WTC11 (cell line): ENCODE results near the gene ZNF492. TPM values are rescaled to one million over a fixed set of nuclear protein-coding genes. Genes with fewer than 3 reads are reported as not detected.

ENCODE experiments used
- ATAC-seq: fragments of 200-7000 bp; cut with Tn5 transposase; 2 replicates; pipeline ENCODE4 v1.10.0; 2021; ENCODE audit warnings: mild to moderate bottlenecking, moderate library complexity
- CTCF ChIA-PET: fragments of 300-600 bp; sonication (Branson Sonifier 250); formaldehyde crosslinking; loops from one replicate; lab custom pipeline; 2021; ENCODE audit warnings: antibody characterized with exemption; lab: Charles Lee
- POLR2A ChIA-PET: fragments of 350-600 bp; sonication (Branson Sonifier 250); formaldehyde crosslinking; loops from one replicate; lab custom pipeline; 2021; ENCODE audit warnings: antibody characterized with exemption; lab: Charles Lee
- DNase-seq: peaks from one replicate; pipeline ENCODE4 v3.0.0; 2021; ENCODE audit warnings: low spot score
- H3K27ac Mint-ChIP-seq: 2 replicates; pipeline ENCODE4 v1.8.0; 2021; ENCODE audit warnings: mixed read lengths
- H3K27me3 Mint-ChIP-seq: 2 replicates; pipeline ENCODE4 v1.8.0; 2021; ENCODE audit warnings: low read depth, mild to moderate bottlenecking, moderate library complexity, mixed read lengths
- H3K36me3 Mint-ChIP-seq: 2 replicates; pipeline ENCODE4 v1.8.0; 2021; ENCODE audit warnings: mixed read lengths
- H3K4me1 Mint-ChIP-seq: 2 replicates; pipeline ENCODE4 v1.8.0; 2022; ENCODE audit warnings: mixed read lengths
- H3K4me3 Mint-ChIP-seq: 2 replicates; pipeline ENCODE4 v1.8.0; 2021; ENCODE audit warnings: mild to moderate bottlenecking, moderate library complexity, mixed read lengths
- H3K9me3 Mint-ChIP-seq: 2 replicates; pipeline ENCODE4 v1.8.0; 2021; ENCODE audit warnings: mixed read lengths
- ETV6 ChIP-seq: sonication (generic); formaldehyde crosslinking; IDR thresholded peaks from 2 replicates; pipeline ENCODE4 v1.8.1; 2022; ENCODE audit warnings: mild to moderate bottlenecking, missing genetic modification reagents
- FOXK1 ChIP-seq: sonication (generic); formaldehyde crosslinking; IDR thresholded peaks from 2 replicates; pipeline ENCODE4 v1.8.0; 2022; ENCODE audit warnings: mild to moderate bottlenecking, moderate library complexity, missing genetic modification reagents
- GRHL2 ChIP-seq: fragments of 250-450 bp; sonication (Bioruptor Pico); IDR thresholded peaks from 2 replicates; pipeline ENCODE4 v1.8.0; 2022; ENCODE audit warnings: mild to moderate bottlenecking, moderate library complexity; ENCODE audit not compliant: insufficient replicate concordance, severe bottlenecking
- JUN ChIP-seq: sonication (generic); formaldehyde crosslinking; IDR thresholded peaks from 2 replicates; pipeline ENCODE4 v1.8.0; 2023; ENCODE audit warnings: mild to moderate bottlenecking, missing genetic modification reagents
- MXD4 ChIP-seq: fragments of 250-450 bp; sonication (Bioruptor Pico); IDR thresholded peaks from 2 replicates; pipeline ENCODE4 v1.8.0; 2021; ENCODE audit warnings: mild to moderate bottlenecking, moderate library complexity, borderline replicate concordance
- SP1 ChIP-seq: sonication (generic); formaldehyde crosslinking; conservative IDR thresholded peaks from 2 replicates; pipeline ENCODE4 v1.8.1; 2022; ENCODE audit warnings: missing genetic modification reagents
- ZNF121 ChIP-seq: sonication (generic); formaldehyde crosslinking; IDR thresholded peaks from 2 replicates; pipeline ENCODE4 v1.8.0; 2023; ENCODE audit warnings: missing genetic modification reagents
- ZNF416 ChIP-seq: fragments of 250-450 bp; sonication (Bioruptor Pico); IDR thresholded peaks from 2 replicates; pipeline ENCODE4 v1.9.0; 2021; ENCODE audit warnings: mild to moderate bottlenecking, inconsistent platforms
- ZNF671 ChIP-seq: fragments of 250-450 bp; sonication (Bioruptor Pico); IDR thresholded peaks from 2 replicates; pipeline ENCODE4 v1.8.0; 2021; ENCODE audit warnings: mild to moderate bottlenecking
- total RNA-seq: library from RNA; stranded (reverse); gene quantifications from 3 replicates; pipeline ENCODE4 v1.2.3, GENCODE V29; 2021
- TF ChIP-seq, protein P1 (sequence below): sonication (generic); formaldehyde crosslinking; IDR thresholded peaks from 2 replicates; pipeline ENCODE4 v1.8.1; 2022; ENCODE audit warnings: missing genetic modification reagents, borderline replicate concordance
- TF ChIP-seq, protein P2 (sequence below): sonication (generic); formaldehyde crosslinking; IDR thresholded peaks from 2 replicates; pipeline ENCODE4 v1.8.1; 2023; ENCODE audit warnings: mild to moderate bottlenecking, missing genetic modification reagents
- TF ChIP-seq, protein P3 (sequence below): sonication (generic); formaldehyde crosslinking; IDR thresholded peaks from 2 replicates; pipeline ENCODE4 v1.8.0; 2022; ENCODE audit warnings: mild to moderate bottlenecking, missing genetic modification reagents
- TF ChIP-seq, protein P4 (sequence below): sonication (generic); formaldehyde crosslinking; IDR thresholded peaks from 2 replicates; pipeline ENCODE4 v1.8.1; 2023; ENCODE audit warnings: mild to moderate bottlenecking, missing genetic modification reagents
- TF ChIP-seq, protein P5 (sequence below): sonication (generic); formaldehyde crosslinking; IDR thresholded peaks from 2 replicates; pipeline ENCODE4 v1.8.0; 2022; ENCODE audit warnings: missing genetic modification reagents
- TF ChIP-seq, protein P6 (sequence below): fragments of 250-450 bp; sonication (Bioruptor Pico); IDR thresholded peaks from 2 replicates; pipeline ENCODE4 v2.1.2; 2022; ENCODE audit warnings: mild to moderate bottlenecking, moderate library complexity
- TF ChIP-seq, protein P7 (sequence below): sonication (generic); formaldehyde crosslinking; IDR thresholded peaks from 2 replicates; pipeline ENCODE4 v1.8.0; 2023; ENCODE audit warnings: mild to moderate bottlenecking, missing genetic modification reagents
- TF ChIP-seq, protein P8 (sequence below): sonication (generic); formaldehyde crosslinking; IDR thresholded peaks from 2 replicates; pipeline ENCODE4 v1.8.1; 2023; ENCODE audit warnings: mild to moderate bottlenecking, missing genetic modification reagents, moderate library complexity
- TF ChIP-seq, protein P9 (sequence below): fragments of 250-450 bp; sonication (Bioruptor Pico); IDR thresholded peaks from 2 replicates; pipeline ENCODE4 v1.9.0; 2021; ENCODE audit warnings: mild to moderate bottlenecking

The ZNF492 gene
- total RNA-seq, 1 experiment from 2014 or later = 0.17 TPM

DNA sequence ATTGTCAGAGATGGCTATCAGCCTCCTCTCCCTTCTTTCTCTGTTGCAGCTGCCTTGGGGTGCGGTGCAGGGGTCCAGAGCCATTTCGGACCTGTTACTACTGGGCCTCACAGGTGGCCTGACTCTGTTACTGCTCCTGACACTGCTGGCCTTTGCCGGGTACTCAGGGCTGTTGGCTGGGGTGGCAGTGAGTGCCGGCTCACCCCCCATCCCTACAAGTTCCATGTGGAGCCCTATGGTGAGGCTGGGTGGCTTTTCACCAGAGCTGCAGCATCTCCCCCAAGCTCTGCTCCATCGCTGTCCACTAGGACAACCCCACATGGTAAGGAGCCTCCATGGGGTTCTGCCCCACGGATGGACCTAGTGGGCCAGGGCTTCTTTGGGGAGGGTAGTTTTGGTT, 13.7 kb upstream of the ZNF492 start:
- Mint-ChIP-seq H3K9me3 (peaks cover 42% of the 10 kb centered on the region), H3K36me3 (peaks cover 44% of the 10 kb centered on the region), H3K4me3 (no peak overlapping the region), H3K4me1 (no peaks in the 10 kb centered on the region), H3K27me3 (peaks cover 3% of the 10 kb centered on the region; the same call in 1 of the 2 replicates), H3K27ac (no peak overlapping the region)
- DNase-seq (no peak), ATAC-seq (no peak)
- TF ChIP-seq GRHL2 (CRISPR knock-in tag) = no peak
- no peak for TF ChIP-seq MXD4
- TF ChIP-seq, protein P1, sequence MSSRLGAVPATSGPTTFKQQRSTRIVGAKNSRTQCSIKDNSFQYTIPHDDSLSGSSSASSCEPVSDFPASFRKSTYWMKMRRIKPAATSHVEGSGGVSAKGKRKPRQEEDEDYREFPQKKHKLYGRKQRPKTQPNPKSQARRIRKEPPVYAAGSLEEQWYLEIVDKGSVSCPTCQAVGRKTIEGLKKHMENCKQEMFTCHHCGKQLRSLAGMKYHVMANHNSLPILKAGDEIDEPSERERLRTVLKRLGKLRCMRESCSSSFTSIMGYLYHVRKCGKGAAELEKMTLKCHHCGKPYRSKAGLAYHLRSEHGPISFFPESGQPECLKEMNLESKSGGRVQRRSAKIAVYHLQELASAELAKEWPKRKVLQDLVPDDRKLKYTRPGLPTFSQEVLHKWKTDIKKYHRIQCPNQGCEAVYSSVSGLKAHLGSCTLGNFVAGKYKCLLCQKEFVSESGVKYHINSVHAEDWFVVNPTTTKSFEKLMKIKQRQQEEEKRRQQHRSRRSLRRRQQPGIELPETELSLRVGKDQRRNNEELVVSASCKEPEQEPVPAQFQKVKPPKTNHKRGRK = no peak
- TF ChIP-seq, protein P2, sequence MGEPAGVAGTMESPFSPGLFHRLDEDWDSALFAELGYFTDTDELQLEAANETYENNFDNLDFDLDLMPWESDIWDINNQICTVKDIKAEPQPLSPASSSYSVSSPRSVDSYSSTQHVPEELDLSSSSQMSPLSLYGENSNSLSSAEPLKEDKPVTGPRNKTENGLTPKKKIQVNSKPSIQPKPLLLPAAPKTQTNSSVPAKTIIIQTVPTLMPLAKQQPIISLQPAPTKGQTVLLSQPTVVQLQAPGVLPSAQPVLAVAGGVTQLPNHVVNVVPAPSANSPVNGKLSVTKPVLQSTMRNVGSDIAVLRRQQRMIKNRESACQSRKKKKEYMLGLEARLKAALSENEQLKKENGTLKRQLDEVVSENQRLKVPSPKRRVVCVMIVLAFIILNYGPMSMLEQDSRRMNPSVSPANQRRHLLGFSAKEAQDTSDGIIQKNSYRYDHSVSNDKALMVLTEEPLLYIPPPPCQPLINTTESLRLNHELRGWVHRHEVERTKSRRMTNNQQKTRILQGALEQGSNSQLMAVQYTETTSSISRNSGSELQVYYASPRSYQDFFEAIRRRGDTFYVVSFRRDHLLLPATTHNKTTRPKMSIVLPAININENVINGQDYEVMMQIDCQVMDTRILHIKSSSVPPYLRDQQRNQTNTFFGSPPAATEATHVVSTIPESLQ (CRISPR knock-in tag) = no peak
- TF ChIP-seq ZNF121 (CRISPR knock-in tag) = no peak
- no peak for TF ChIP-seq JUN (CRISPR knock-in tag)
- TF ChIP-seq ETV6 = no peak
- TF ChIP-seq, protein P3, sequence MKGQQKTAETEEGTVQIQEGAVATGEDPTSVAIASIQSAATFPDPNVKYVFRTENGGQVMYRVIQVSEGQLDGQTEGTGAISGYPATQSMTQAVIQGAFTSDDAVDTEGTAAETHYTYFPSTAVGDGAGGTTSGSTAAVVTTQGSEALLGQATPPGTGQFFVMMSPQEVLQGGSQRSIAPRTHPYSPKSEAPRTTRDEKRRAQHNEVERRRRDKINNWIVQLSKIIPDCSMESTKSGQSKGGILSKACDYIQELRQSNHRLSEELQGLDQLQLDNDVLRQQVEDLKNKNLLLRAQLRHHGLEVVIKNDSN = no peak
- TF ChIP-seq, protein P4, sequence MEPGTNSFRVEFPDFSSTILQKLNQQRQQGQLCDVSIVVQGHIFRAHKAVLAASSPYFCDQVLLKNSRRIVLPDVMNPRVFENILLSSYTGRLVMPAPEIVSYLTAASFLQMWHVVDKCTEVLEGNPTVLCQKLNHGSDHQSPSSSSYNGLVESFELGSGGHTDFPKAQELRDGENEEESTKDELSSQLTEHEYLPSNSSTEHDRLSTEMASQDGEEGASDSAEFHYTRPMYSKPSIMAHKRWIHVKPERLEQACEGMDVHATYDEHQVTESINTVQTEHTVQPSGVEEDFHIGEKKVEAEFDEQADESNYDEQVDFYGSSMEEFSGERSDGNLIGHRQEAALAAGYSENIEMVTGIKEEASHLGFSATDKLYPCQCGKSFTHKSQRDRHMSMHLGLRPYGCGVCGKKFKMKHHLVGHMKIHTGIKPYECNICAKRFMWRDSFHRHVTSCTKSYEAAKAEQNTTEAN (CRISPR knock-in tag) = no peak
- TF ChIP-seq SP1 (CRISPR knock-in tag) = no peak
- no peak for TF ChIP-seq FOXK1 (CRISPR knock-in tag)
- TF ChIP-seq, protein P5, sequence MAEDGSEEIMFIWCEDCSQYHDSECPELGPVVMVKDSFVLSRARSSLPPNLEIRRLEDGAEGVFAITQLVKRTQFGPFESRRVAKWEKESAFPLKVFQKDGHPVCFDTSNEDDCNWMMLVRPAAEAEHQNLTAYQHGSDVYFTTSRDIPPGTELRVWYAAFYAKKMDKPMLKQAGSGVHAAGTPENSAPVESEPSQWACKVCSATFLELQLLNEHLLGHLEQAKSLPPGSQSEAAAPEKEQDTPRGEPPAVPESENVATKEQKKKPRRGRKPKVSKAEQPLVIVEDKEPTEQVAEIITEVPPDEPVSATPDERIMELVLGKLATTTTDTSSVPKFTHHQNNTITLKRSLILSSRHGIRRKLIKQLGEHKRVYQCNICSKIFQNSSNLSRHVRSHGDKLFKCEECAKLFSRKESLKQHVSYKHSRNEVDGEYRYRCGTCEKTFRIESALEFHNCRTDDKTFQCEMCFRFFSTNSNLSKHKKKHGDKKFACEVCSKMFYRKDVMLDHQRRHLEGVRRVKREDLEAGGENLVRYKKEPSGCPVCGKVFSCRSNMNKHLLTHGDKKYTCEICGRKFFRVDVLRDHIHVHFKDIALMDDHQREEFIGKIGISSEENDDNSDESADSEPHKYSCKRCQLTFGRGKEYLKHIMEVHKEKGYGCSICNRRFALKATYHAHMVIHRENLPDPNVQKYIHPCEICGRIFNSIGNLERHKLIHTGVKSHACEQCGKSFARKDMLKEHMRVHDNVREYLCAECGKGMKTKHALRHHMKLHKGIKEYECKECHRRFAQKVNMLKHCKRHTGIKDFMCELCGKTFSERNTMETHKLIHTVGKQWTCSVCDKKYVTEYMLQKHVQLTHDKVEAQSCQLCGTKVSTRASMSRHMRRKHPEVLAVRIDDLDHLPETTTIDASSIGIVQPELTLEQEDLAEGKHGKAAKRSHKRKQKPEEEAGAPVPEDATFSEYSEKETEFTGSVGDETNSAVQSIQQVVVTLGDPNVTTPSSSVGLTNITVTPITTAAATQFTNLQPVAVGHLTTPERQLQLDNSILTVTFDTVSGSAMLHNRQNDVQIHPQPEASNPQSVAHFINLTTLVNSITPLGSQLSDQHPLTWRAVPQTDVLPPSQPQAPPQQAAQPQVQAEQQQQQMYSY = no peak
- ChIA-PET POLR2A (no interaction called here), CTCF (no interaction called here)

DNA sequence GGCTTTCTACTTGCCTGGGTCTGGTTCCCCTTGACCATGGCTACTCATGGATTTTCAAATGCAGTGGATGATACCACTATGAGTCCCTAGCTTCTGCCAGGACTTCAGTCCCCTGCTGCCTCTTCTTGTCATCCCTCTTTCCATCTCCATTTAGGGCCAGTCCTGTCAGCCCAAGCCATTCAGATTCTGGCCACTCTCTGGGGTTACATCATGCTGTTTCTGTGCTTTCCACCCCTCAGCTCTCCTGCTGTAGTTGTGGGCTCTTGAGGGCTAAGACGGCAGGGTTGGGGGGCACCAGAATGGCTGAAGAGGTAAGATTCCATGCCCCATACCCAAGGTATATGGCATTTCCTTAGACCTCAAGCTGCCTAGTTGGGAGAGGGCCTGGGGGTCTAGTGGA, 13.2 kb upstream of the ZNF492 start:
- H3K36me3 Mint-ChIP-seq = peaks cover 42% of the 10 kb centered on the region
- H3K4me1 Mint-ChIP-seq = no peaks in the 10 kb centered on the region
- CTCF ChIA-PET = no interaction called here
- no peak overlapping the region for H3K27ac Mint-ChIP-seq
- POLR2A ChIA-PET = interaction anchor here (0.6 kb wide), 1 partner anchor 437 kb away, joined by 3 read pairs; no protein-coding TSS in a partner anchor
- no peak overlapping the region for H3K4me3 Mint-ChIP-seq
- H3K27me3 Mint-ChIP-seq = no peaks in the 10 kb centered on the region; the same call in 1 of the 2 replicates
- DNase-seq (no peak), ATAC-seq (no peak)
- peaks cover 42% of the 10 kb centered on the region for H3K9me3 Mint-ChIP-seq
- no peak for TF ChIP-seq ZNF671
- TF ChIP-seq, protein P6, sequence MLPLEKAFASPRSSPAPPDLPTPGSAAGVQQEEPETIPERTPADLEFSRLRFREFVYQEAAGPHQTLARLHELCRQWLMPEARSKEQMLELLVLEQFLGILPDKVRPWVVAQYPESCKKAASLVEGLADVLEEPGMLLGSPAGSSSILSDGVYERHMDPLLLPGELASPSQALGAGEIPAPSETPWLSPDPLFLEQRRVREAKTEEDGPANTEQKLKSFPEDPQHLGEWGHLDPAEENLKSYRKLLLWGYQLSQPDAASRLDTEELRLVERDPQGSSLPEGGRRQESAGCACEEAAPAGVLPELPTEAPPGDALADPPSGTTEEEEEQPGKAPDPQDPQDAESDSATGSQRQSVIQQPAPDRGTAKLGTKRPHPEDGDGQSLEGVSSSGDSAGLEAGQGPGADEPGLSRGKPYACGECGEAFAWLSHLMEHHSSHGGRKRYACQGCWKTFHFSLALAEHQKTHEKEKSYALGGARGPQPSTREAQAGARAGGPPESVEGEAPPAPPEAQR (CRISPR knock-in tag) = no peak
- TF ChIP-seq, protein P7, sequence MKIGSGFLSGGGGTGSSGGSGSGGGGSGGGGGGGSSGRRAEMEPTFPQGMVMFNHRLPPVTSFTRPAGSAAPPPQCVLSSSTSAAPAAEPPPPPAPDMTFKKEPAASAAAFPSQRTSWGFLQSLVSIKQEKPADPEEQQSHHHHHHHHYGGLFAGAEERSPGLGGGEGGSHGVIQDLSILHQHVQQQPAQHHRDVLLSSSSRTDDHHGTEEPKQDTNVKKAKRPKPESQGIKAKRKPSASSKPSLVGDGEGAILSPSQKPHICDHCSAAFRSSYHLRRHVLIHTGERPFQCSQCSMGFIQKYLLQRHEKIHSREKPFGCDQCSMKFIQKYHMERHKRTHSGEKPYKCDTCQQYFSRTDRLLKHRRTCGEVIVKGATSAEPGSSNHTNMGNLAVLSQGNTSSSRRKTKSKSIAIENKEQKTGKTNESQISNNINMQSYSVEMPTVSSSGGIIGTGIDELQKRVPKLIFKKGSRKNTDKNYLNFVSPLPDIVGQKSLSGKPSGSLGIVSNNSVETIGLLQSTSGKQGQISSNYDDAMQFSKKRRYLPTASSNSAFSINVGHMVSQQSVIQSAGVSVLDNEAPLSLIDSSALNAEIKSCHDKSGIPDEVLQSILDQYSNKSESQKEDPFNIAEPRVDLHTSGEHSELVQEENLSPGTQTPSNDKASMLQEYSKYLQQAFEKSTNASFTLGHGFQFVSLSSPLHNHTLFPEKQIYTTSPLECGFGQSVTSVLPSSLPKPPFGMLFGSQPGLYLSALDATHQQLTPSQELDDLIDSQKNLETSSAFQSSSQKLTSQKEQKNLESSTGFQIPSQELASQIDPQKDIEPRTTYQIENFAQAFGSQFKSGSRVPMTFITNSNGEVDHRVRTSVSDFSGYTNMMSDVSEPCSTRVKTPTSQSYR (CRISPR knock-in tag) = no peak
- TF ChIP-seq, protein P8, sequence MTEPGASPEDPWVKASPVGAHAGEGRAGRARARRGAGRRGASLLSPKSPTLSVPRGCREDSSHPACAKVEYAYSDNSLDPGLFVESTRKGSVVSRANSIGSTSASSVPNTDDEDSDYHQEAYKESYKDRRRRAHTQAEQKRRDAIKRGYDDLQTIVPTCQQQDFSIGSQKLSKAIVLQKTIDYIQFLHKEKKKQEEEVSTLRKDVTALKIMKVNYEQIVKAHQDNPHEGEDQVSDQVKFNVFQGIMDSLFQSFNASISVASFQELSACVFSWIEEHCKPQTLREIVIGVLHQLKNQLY = no peak
- TF ChIP-seq, protein P9, sequence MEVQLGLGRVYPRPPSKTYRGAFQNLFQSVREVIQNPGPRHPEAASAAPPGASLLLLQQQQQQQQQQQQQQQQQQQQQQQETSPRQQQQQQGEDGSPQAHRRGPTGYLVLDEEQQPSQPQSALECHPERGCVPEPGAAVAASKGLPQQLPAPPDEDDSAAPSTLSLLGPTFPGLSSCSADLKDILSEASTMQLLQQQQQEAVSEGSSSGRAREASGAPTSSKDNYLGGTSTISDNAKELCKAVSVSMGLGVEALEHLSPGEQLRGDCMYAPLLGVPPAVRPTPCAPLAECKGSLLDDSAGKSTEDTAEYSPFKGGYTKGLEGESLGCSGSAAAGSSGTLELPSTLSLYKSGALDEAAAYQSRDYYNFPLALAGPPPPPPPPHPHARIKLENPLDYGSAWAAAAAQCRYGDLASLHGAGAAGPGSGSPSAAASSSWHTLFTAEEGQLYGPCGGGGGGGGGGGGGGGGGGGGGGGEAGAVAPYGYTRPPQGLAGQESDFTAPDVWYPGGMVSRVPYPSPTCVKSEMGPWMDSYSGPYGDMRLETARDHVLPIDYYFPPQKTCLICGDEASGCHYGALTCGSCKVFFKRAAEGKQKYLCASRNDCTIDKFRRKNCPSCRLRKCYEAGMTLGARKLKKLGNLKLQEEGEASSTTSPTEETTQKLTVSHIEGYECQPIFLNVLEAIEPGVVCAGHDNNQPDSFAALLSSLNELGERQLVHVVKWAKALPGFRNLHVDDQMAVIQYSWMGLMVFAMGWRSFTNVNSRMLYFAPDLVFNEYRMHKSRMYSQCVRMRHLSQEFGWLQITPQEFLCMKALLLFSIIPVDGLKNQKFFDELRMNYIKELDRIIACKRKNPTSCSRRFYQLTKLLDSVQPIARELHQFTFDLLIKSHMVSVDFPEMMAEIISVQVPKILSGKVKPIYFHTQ (CRISPR knock-in tag) = no peak
- TF ChIP-seq ZNF416 (CRISPR knock-in tag) = no peak
